Fibroblast of skin of right biceps (primary cell): ENCODE results near the gene FSTL5.
"Not testable (repeated sequence)": the region's sequence is repeated elsewhere in the genome, so short reads cannot be mapped to it uniquely, and the experiment has no call there.

Experiments used
- DNase-seq: peaks from one replicate; pipeline ENCODE4 v3.0.0-alpha.2; 2013

Gene FSTL5

GRCh38 chr4:162163892-162164759 lies at the start of gene FSTL5:
FSTL5 (minus strand) TSS chr4:162164000; CDS start chr4:162111396, 52,604 bp downstream.
- DNase-seq: peak; percentile 78

- DNase-seq: no peak
These were observed 45.9 kb upstream of the FSTL5 start for GRCh38 chr4:162209706-162210105.

- not testable (repeated sequence) for DNase-seq
These were observed 39.7 kb upstream of the FSTL5 start for GRCh38 chr4:162203478-162203877.

- DNase-seq: peak; percentile 63
These were observed 37.9 kb upstream of the FSTL5 start for GRCh38 chr4:162201673-162202072.

- peak; percentile 0 for DNase-seq
These were observed 6.7 kb upstream of the FSTL5 start for GRCh38 chr4:162170509-162170908.

GRCh38 chr4:162164906-162165510 lies 1.2 kb upstream of the FSTL5 start:
- DNase-seq: peak; percentile 10

GRCh38 chr4:162162672-162163071 lies 1.1 kb downstream of the FSTL5 start:
- DNase-seq: no peak

- DNase-seq: no peak
These were observed 6.6 kb downstream of the FSTL5 start for GRCh38 chr4:162157241-162157640.

GRCh38 chr4:162154862-162155540 lies 8.8 kb downstream of the FSTL5 start:
- DNase-seq: no peak

GRCh38 chr4:162151850-162152249 lies 11.9 kb downstream of the FSTL5 start:
- no peak for DNase-seq

GRCh38 chr4:162151386-162151785 lies 12.4 kb downstream of the FSTL5 start:
- no peak for DNase-seq

- DNase-seq: no peak
These were observed 14.2 kb downstream of the FSTL5 start for GRCh38 chr4:162149644-162150043.

- DNase-seq: no peak
These were observed 23.6 kb downstream of the FSTL5 start for GRCh38 chr4:162140051-162140683.

GRCh38 chr4:162139412-162139811 lies 24.4 kb downstream of the FSTL5 start:
- no peak for DNase-seq

- peak; percentile 1 for DNase-seq
These were observed 32.5 kb downstream of the FSTL5 start for GRCh38 chr4:162131256-162131655.

GRCh38 chr4:162126729-162127128 lies 37.1 kb downstream of the FSTL5 start:
- DNase-seq: no peak

- no peak for DNase-seq
These were observed 46.7 kb downstream of the FSTL5 start for GRCh38 chr4:162117051-162117450.

GRCh38 chr4:162116095-162116779 lies 47.6 kb downstream of the FSTL5 start:
- no peak for DNase-seq

GRCh38 chr4:162115333-162115732 lies 48.5 kb downstream of the FSTL5 start:
- no peak for DNase-seq

- no peak for DNase-seq
These were observed 52.7 kb downstream of the FSTL5 start for GRCh38 chr4:162111078-162111477.

- no peak for DNase-seq
These were observed 59.2 kb downstream of the FSTL5 start for GRCh38 chr4:162104459-162105124.

- DNase-seq: not testable (repeated sequence)
These were observed 59.9 kb downstream of the FSTL5 start for GRCh38 chr4:162103908-162104307.
